ENCODE results near the gene DTNB.

Gene DTNB

GRCh38 chr2:25492726-25493125 is 180.7 kb downstream of the DTNB start:
- peak; percentile 27 for DNase-seq

GRCh38 chr2:25491966-25492532 is 181.3 kb downstream of the DTNB start:
- DNase-seq = peak; percentile 85

- DNase-seq = peak; percentile 16
These were observed 182.2 kb downstream of the DTNB start for GRCh38 chr2:25491003-25491696.

GRCh38 chr2:25490217-25490616 is 183.2 kb downstream of the DTNB start:
- no peak for DNase-seq

- DNase-seq = no peak
These were observed 183.7 kb downstream of the DTNB start for GRCh38 chr2:25489631-25490030.

- DNase-seq = no peak
These were observed 189.6 kb downstream of the DTNB start for GRCh38 chr2:25483607-25484266.

GRCh38 chr2:25482341-25482740 is 191.0 kb downstream of the DTNB start:
- no peak for DNase-seq

GRCh38 chr2:25481381-25482300 is 191.7 kb downstream of the DTNB start:
- no peak for DNase-seq

- no peak for DNase-seq
These were observed 192.8 kb downstream of the DTNB start for GRCh38 chr2:25480561-25480960.

GRCh38 chr2:25479761-25480160 is 193.6 kb downstream of the DTNB start:
- no peak for DNase-seq

- DNase-seq = no peak
These were observed 194.6 kb downstream of the DTNB start for GRCh38 chr2:25478736-25479135.

GRCh38 chr2:25473758-25474340 is 199.5 kb downstream of the DTNB start:
- DNase-seq = peak; percentile 89

- DNase-seq = no peak
These were observed 200.2 kb downstream of the DTNB start for GRCh38 chr2:25473131-25473530.

- no peak for DNase-seq
These were observed 202.6 kb downstream of the DTNB start for GRCh38 chr2:25470806-25471205.

- DNase-seq = no peak
These were observed 205.6 kb downstream of the DTNB start for GRCh38 chr2:25467743-25468142.

- DNase-seq = no peak
These were observed 211.4 kb downstream of the DTNB start for GRCh38 chr2:25462021-25462420.

GRCh38 chr2:25460261-25460905 is 213.0 kb downstream of the DTNB start:
- DNase-seq = no peak

GRCh38 chr2:25454824-25455611 is 218.4 kb downstream of the DTNB start:
- DNase-seq = no peak

GRCh38 chr2:25453199-25453905 is 220.0 kb downstream of the DTNB start:
- peak; percentile 82 for DNase-seq

- DNase-seq = no peak
These were observed 224.6 kb downstream of the DTNB start for GRCh38 chr2:25448808-25449207.

GRCh38 chr2:25447018-25447417 is 226.4 kb downstream of the DTNB start:
- no peak for DNase-seq

All from NCI-H82 (cell line).